K562 (cell line): Measurements from ENCODE around the gene HSPA1L. TPM values are rescaled to one million over a fixed set of nuclear protein-coding genes. Genes with fewer than 3 reads are reported as not detected.

ENCODE experiments used
- ADNP ChIP-seq: fragments of 200-800 bp; sonication (Bioruptor generic); IDR thresholded peaks from 2 replicates; pipeline ENCODE4 v1.6.1; 2016; ENCODE audit warnings: missing genetic modification characterization, missing compliant biosample characterization
- CEBPB ChIP-seq: fragments of 450-650 bp; IDR thresholded peaks from 2 replicates; pipeline ENCODE4 v1.6.1; 2016; ENCODE audit warnings: missing genetic modification characterization, missing compliant biosample characterization
- DACH1 ChIP-seq: fragments of 450-650 bp; IDR thresholded peaks from 2 replicates; pipeline ENCODE4 v1.6.1; 2018; ENCODE audit not compliant: partially characterized antibody
- E4F1 ChIP-seq: fragments of 250-450 bp; sonication (Bioruptor Pico); IDR thresholded peaks from 2 replicates; pipeline ENCODE4 v1.5.0; 2021; ENCODE audit warnings: mild to moderate bottlenecking, borderline replicate concordance
- HINFP ChIP-seq: fragments of 450-650 bp; conservative IDR thresholded peaks from 2 replicates; pipeline ENCODE4 v1.6.1; 2016; ENCODE audit warnings: missing genetic modification characterization, low read depth, mild to moderate bottlenecking, control low read depth, missing compliant biosample characterization
- MCM2 ChIP-seq: fragments of 450-650 bp; IDR thresholded peaks from 2 replicates; pipeline ENCODE4 v1.6.1; 2017; ENCODE audit warnings: low read depth, mild to moderate bottlenecking
- NFE2 ChIP-seq: IDR thresholded peaks from 2 replicates; pipeline ENCODE4 v1.6.1; 2014; ENCODE audit warnings: antibody characterized with exemption, low read depth
- NFIC ChIP-seq: fragments of 450-650 bp; IDR thresholded peaks from 2 replicates; pipeline ENCODE4 v1.6.1; 2017; ENCODE audit warnings: mild to moderate bottlenecking, inconsistent platforms
- PKNOX1 ChIP-seq: fragments of 450-650 bp; IDR thresholded peaks from 2 replicates; pipeline ENCODE4 v1.6.1; 2016
- SMARCE1 ChIP-seq: fragments of 450-650 bp; IDR thresholded peaks from 2 replicates; pipeline ENCODE4 v1.7.1; 2016; ENCODE audit warnings: mild to moderate bottlenecking
- TBL1XR1 ChIP-seq, 2 experiments: IDR thresholded peaks; 2 replicates each; pipeline ENCODE4 v1.6.1; 2012; ENCODE audit warnings: improper control_type of control experiment in 2 of 2, low read length in 2 of 2, mild to moderate bottlenecking in 1 of 2
- THRB ChIP-seq: fragments of 450-650 bp; formaldehyde crosslinking; conservative IDR thresholded peaks from 2 replicates; pipeline ENCODE4 v1.4.0; 2022; ENCODE audit warnings: mild to moderate bottlenecking, missing genetic modification characterization
- ZBTB49 ChIP-seq: sonication (generic); formaldehyde crosslinking; IDR thresholded peaks from 2 replicates; pipeline ENCODE4 v1.8.0; 2022; ENCODE audit warnings: missing genetic modification reagents, mild to moderate bottlenecking, borderline replicate concordance
- ZNF217 ChIP-seq: sonication (generic); formaldehyde crosslinking; IDR thresholded peaks from 2 replicates; pipeline ENCODE4 v1.8.0; 2022; ENCODE audit warnings: mild to moderate bottlenecking, missing genetic modification reagents
- ZSCAN29 ChIP-seq: fragments of 450-650 bp; IDR thresholded peaks from 2 replicates; pipeline ENCODE4 v1.6.1; 2017
- polyA plus RNA-seq, 8 experiments: library from polyadenylated mRNA; depleted of rRNA in 4 of 8; stranded (reverse) in 5 of 8; unstranded in 3 of 8; fragments of >200 nt; fragmentation: Nextera tagmentation in 2 of 8; fragmentation: Illumina TruSeq in 1 of 8; extraction: Ambion mirVana in 2 of 8; extraction: Trizol in 1 of 8; gene quantifications; 2 replicates each; pipeline versions ENCODE4 v1.2.1 to v1.2.3, GENCODE V29; 2011 to 2014; ENCODE audit warnings: inconsistent platforms in 1 of 8, missing spikeins in 1 of 8
- total RNA-seq, 7 experiments: library from RNA; depleted of rRNA in 6 of 7; stranded (reverse); fragments of >200 nt in 6 of 7; fragmentation: Illumina TruSeq in 2 of 7; extraction: Trizol in 2 of 7; gene quantifications; 2 replicates each; pipeline versions ENCODE4 v1.2.1 to v1.2.3, GENCODE V29; 2011 to 2021; ENCODE audit warnings: low replicate concordance in 1 of 7

HSPA1L gene
- total and polyA plus RNA-seq, 9 of the 15 experiments (the other 6 are each of a cell fraction or from before 2014, with no cell fraction given) = 0.14 to 2.1 (median 1.3) TPM

- TF ChIP-seq HINFP (peak; percentile 73; the same call in 1 of the 2 replicates), THRB (CRISPR knock-in tag) (peak; percentile 92), ADNP (tag) (no peak), DACH1 (peak; percentile 34), MCM2 (no peak), SMARCE1 (peak; percentile 70; the same call in 1 of the 2 replicates), PKNOX1 (peak; percentile 95), ZNF217 (CRISPR knock-in tag) (0 out of 2 replicates have a peak, but pooled peaks have one; percentile 39), NFE2 (0 out of 2 replicates have a peak, but pooled peaks have one; percentile 12), ZBTB49 (0 out of 2 replicates have a peak, but pooled peaks have one; percentile 40), ZSCAN29 (no peak), TBL1XR1 (IDR thresholded peaks at IDR 0.05; ENCODE audit: low read length in 2 of 2) (peak; percentile 66 to 76; a peak in 2 of 4 replicates), NFIC (peak; percentile 53; the same call in 1 of the 2 replicates), E4F1 (CRISPR knock-in tag) (no peak), CEBPB (tag) (no peak)
Measured at GRCh38 chr6:31769684-31770371, 45.3 kb downstream of the HSPA1L start (continued).
